ENCODE measurements around the gene INSR.
"Not testable (repeated sequence)": the region's sequence is repeated elsewhere in the genome, so short reads cannot be mapped to it uniquely, and the experiment has no call there.

The INSR gene

GRCh38 chr19:7293762-7294557 is at the start of gene INSR:
INSR (minus strand) TSS chr19:7294414; CDS start chr19:7293891, 523 bp downstream.
- DNase-seq = peak; percentile 49

DNA sequence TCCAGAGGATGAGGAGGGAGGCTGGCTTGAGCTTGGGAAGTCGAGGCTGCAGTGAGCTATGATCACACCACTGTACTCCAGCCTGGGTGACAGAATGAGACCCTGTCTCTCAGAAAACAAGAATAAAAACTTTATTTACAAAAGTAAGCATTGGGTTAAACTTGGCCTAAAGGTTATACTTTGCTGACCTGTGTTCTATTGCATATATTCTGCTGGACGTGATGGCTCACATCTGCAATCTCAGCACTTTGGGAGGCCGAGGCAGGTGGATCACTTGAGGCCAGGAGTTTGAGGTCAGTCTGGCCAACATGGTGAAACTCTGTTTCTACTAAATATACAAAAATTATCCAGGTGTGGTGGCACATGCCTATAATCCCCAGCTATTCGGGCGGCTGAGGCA is 47.9 kb upstream of the INSR start:
- DNase-seq = no peak

DNA sequence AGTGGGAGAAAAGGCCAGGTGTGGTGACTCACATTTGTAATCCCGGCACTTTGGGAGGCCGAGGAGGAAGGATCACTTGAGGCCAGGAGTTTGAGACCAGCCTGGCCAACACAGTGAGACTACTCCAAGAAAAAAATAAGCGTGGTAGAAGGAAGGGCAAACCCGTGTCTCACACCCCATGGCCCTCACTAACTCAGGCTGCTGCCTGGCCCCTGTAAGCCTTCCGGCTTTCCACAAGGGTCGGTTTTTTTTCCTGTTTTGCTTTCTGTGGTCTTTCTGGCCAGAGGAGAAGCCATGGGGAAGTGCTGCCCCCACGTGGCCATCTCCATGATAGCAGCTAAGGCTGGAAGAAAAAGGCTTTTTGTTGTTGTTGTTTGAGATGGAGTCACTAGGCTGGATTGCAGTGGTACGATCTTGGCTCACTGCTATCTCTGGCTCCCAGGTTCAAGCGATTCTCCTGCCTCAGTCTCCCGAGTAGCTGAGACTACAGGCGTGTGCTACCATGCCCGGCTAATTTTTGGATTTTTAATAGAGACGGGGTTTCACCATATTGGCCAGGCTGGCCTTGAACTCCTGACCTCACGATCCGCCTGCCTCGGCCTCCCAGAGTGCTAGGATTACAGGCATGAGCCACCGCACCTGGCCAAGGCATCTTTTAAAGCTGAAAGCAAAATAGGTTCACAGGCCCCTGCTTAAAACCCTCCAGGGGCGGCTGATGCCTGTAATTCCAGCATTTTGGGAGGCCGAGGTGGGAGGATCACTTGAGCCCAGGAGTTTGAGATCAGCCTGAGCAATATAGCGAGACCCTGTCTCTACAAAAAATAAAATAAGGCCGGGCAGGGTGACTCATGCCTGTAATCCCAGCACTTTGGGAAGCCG is 47.0 kb upstream of the INSR start:
- no peak for DNase-seq

DNA sequence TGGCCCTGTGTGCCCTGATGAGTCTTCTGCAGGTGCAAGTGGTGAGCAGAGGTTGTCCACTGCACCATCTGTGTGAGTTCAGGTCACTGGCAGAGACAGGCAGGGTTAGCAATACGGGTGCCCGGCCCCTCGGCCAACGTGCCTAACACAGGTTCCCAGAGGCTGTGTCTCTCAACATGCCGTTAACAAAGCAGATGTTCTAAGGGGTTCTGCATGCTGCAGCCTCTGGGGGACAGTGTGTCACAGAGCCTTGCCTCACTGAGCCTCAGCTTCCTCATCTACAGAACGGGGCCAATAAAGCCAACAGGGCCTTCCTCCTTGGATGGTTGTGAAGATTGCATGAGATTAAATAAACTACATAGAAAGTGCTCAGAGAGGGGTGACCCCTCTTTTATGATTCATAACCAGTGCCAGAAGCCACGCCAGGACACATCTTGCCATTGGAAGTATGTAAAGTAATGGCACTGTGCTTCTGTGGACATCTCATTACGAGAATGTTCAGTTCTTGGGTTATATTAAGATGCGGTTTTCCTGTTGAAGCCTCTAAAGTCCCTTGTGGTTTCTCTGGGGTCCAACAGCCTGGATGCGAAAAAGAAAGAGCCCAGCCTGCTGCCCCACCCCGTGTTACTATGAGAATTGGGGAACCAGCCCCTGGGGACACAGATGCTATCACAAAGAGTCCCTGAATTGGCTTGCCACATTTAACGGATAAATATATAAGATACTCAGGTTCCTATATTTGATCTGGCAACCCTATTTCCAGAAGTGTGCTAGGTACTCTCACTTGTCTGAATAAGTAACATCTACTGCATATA is 43.4 kb upstream of the INSR start:
- no peak for DNase-seq

DNA sequence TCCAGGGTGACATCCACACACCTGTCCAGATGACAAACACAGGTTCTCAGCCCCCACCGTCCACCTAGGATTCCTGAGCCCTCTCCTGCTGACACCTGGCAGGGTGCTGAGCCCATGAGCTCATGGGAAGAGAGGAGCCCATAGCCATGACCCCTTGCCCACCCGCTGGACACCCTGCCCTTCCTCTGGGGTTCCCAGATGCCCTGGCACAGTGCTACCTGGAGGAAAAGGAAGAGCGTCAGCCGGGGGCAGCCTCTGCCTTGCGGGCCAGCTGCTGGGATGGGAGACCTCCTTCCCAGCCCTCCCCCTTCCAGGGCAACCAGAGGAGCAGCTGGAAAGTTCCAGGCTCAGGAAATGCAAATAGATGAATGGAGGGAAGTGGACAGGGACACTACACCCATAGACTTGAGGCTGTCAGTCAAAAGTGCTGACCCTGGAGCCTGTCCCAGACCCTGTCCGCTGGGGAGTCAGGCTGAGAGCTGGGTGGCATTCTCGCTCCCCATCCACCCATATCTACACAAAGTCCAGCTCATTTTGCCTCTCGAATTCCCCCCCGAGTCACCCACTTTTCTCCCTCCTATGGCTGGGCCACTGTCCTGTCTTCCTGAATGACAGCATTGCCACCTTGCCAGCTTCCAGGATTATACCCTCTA is 42.2 kb upstream of the INSR start:
- no peak for DNase-seq

DNA sequence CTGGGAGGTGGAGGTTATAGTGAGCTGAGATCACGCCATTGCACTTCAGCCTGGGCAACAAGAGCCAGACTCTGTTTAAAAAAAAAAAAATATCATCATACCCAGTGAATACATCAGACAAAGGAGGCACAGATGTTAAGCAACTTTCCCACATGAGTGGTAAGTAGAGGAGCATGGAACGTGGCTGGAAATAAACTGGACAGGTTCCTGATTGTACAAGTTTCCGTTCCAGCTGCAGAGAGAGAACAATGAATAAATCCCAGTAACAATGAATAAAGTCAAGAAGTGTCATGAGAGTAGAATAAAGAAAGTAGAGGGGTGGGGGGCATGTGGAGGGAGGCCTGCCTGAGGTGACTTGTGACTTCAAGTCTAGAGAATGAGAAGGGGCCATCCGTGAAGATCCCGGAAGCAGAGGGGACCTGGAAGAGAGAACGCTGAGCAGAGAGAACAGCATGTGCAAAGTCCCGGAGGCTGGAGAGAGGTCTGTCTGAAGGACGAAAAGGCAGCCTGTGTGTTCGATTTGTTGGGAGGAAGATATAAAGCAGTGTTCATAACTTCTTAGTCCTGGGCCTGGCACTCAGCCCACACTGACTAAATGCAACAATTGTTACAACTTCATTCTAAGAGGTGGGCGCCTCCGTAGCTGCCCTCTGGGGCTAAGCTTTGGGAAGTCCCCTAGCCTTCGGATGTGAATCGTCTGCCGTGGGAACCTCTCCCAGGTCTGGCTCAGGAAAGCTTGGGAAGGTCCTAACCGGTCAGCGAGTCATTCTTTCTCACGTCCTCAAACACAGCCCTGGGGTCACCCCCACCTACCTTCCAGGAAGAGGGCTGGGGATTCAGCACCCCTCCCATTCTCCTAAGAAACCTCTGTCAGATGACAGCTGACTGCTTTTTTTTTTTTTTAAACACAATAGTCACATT is 39.2 kb upstream of the INSR start:
- DNase-seq = no peak

GRCh38 chr19:7331446-7331845 is 37.2 kb upstream of the INSR start:
- no peak for DNase-seq

DNA sequence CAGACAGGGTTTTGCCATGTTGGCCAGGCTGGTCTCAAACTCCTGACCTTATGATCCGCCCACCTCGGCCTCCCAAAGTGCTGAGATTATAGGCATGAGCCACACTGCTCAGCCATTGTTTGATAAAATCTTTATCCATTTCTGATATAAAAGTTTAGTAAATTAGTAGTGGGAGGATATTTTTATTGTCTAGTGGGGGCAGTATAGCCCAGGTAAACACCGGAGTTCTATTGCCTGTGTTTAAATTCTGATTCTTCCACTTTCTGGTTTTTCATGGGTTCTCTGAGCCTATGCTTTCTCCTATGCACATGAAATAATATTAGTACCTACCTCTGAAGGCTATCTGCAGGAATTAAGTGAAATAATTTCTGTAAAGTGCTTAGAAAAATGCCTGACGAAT is 34.4 kb upstream of the INSR start:
- DNase-seq = no peak

DNA sequence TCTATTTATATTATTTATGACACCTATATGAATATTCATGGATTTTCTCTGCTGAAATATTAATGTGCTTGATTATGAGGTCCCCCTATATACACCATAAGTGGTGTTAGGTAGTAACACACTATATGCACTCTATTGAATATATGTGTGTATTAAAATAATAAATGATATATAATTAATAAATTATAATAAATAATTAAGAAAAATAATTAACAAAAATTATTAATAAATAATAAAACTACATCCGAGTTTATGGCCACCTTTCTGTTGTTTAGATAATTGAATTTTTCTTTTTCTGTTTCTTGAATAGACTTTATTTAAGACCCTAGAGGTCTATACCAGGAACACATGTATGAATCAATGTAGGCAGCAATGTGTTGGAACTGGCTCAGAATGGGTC is 33.6 kb upstream of the INSR start:
- DNase-seq = no peak

- DNase-seq = no peak
Observed at GRCh38 chr19:7326105-7326877, 32.1 kb upstream of the INSR start.

DNA sequence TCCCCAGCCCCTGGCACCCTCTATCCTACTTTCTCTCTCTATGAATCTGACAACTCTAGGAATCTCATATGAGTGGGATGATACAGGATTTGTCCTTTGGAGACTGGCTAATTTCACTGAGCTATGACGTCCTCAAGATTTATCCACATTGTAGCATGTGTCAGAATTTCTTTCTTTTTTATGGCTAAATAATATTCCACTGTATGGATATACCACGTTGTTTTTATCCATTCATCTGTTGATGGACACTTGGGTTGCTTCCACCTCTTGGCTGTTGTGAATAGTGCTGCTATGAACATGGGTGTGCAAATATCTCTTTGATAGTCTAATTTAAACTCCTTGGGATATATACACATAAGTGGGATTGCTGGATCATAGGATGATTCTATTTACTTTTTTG is 24.0 kb upstream of the INSR start:
- DNase-seq = no peak

GRCh38 chr19:7312816-7313215 is 18.6 kb upstream of the INSR start:
- no peak for DNase-seq

DNA sequence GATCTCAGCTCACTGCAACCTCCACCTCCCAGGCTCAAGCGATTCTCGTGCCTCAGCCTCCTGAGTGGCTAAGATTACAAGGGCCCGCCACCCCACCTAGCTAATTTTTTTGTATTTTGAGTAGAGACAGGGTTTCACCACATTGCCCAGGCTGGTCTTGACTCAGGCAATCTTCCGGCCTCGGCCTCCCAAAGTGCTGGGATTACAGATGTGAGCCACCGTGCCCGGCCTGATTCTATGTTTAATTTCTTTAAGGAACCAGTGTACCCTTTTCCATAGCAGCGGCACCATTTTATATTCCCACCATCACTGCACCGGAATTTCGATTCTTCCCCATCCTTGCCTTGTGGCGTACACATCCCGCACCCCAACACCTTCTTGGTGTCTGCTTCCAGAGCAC is 17.7 kb upstream of the INSR start:
- DNase-seq = no peak

GRCh38 chr19:7308327-7308726 is 14.1 kb upstream of the INSR start:
- not testable (repeated sequence) for DNase-seq

GRCh38 chr19:7307590-7308218 is 13.5 kb upstream of the INSR start:
- DNase-seq = no peak

GRCh38 chr19:7304200-7304599 is 10.0 kb upstream of the INSR start:
- no peak for DNase-seq

GRCh38 chr19:7303470-7303869 is 9.3 kb upstream of the INSR start:
- DNase-seq = no peak

DNA sequence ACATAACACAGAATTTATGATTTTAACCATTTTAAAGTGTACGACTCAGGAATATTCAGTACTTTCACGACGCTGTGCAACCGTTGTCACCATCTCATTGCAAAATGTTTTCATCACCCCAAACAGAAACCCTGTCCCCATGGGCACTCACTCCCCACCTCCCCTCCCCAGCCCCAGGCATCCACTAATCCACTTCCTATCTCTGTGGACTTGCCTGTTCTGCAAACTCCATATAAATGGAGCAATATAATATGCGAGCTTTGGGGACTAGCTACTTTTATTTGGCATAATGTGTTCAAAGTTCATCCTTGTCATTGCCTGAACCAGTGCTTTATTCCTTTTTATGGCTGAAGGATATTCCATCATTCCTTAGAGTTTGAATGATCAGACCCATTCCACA is 7.3 kb upstream of the INSR start:
- DNase-seq = no peak

- no peak for DNase-seq
Observed at GRCh38 chr19:7297742-7298141, 3.5 kb upstream of the INSR start.

DNA sequence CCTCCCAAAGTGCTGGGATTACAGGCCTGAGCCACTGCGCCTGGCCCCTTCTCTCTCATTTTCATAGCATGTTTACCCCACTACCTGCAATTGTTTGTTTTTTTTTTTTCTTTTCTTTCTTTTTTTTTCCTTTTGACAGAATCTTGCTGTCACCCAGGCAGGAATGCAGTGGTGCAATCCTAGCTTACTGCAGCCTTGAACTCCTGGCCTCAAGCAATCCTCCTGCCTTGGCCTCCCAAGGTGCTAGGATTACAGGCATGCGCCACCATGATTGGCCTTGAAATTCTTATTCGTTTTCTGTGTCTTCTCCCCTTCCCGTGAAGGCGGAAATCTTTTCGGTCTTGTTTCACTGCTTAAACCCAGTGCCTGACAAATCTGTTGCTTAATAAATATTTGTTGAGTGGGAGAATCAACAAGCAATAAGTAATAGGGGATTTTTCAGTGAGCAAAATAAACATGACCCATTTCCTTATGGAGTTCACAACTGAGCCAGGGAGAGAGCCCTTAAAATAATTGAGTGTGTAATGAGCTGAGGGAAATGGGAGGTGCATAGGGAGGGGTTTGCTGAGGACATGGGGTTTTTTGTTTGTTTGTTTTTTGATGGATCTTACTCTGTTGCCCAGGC is 1.8 kb upstream of the INSR start:
- DNase-seq = no peak
